AG09309 (cell line): Measurements from ENCODE around the gene RBM5.

Source experiments
- DNase-seq: peaks from one replicate; pipeline ENCODE4 v3.0.0-alpha.2; 2010; ENCODE audit warnings: low read depth
- H3K4me3 ChIP-seq: 2 replicates; pipeline ENCODE4 v1.5.1; 2011; ENCODE audit warnings: mild to moderate bottlenecking, low read depth, low read length, moderate library complexity; ENCODE audit not compliant: control insufficient read depth
- CTCF ChIP-seq: IDR thresholded peaks from 2 replicates; pipeline ENCODE4 v1.5.1; 2011; ENCODE audit warnings: mild to moderate bottlenecking, low read depth, low read length, inconsistent platforms; ENCODE audit not compliant: insufficient read depth, control insufficient read depth; ENCODE audit errors: missing control alignments

Gene RBM5

DNA sequence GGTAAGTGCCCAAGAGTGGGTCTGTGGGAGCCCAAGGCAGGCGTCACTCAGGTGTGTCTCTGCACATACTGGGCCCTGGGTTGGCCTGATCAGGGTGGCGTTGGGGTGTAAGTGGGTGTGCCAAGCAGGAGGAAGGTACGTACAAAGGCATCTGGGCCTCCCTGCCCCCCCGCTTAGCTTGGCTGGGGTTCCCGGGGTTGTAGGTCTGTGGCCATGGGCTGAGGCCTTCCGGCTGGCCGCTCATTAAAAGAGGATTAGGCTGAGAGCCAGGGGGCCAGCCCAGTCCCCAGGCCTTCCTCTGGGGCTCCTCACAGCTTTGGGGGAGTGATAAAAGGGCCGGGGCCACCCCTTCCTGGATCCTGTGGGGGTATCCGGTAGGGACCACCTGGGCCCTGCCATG is 79.7 kb downstream of the RBM5 start:
- TF ChIP-seq CTCF, result no peak
- no peak overlapping the region for H3K4me3 ChIP-seq
- no peak for DNase-seq
